ENCODE data around the gene OR10T2.

Gene OR10T2

DNA sequence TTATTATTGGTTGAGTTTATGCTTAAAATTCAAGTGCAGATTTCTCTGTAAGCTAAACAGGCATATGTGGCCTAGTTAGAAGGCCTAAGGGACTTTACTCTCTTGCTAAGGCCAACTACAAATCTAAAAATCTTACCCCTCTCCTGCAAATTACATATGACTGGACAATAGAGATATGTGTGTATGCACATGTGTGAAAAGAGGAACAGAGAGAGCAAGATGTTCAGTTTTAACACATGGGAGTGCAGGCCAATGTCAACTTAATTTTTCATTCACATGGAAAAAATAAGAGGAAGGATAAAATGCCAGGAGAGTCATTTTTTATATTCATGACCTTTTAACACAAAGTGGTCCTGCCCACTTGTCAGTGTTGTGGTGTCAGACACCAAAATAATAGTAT, 18.3 kb upstream of the OR10T2 start:
- TF ChIP-seq, protein P1, sequence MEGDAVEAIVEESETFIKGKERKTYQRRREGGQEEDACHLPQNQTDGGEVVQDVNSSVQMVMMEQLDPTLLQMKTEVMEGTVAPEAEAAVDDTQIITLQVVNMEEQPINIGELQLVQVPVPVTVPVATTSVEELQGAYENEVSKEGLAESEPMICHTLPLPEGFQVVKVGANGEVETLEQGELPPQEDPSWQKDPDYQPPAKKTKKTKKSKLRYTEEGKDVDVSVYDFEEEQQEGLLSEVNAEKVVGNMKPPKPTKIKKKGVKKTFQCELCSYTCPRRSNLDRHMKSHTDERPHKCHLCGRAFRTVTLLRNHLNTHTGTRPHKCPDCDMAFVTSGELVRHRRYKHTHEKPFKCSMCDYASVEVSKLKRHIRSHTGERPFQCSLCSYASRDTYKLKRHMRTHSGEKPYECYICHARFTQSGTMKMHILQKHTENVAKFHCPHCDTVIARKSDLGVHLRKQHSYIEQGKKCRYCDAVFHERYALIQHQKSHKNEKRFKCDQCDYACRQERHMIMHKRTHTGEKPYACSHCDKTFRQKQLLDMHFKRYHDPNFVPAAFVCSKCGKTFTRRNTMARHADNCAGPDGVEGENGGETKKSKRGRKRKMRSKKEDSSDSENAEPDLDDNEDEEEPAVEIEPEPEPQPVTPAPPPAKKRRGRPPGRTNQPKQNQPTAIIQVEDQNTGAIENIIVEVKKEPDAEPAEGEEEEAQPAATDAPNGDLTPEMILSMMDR (IDR thresholded peaks at IDR 0.05; ENCODE audit: low read depth, low read length): no peak
- no peak for DNase-seq (ENCODE audit: low read depth in 2 of 2)
- no peak overlapping the region for H3K4me3 ChIP-seq (replicated peaks in 1 of 2; ENCODE audit: low read depth in 2 of 2, low read length in 2 of 2)

DNA sequence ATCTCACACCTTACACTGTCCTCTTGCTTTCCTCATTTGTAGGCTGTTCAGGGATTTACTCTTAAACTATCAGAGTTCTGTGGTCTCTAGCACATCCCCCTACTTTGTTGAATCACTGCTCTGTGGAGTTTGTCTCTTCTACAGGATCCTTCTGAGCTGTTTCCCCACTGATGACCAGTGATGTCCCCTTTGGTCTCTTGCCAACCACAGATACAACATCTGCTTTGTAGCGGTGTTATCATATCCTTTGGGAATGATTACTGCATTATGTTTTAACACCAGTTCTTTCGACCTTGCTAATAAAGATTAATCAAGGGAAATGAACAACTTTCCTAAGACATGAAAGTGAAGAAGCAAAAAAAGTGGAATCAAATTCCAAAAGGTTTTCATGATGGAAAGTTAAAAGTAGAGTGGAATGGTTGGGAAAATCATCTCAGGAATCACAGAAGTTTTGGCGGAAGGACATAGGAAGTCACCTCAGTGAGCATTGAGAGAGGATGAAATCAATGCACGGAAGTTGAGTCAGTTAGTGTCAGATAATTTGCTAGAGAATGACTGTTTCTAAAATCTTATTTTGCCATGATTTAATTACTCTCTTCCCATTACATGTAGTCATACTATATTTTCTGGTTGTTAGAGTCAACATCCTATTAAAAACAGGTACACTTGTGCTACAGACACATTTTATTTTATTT, 15.5 kb upstream of the OR10T2 start:
- TF ChIP-seq, protein P1 (IDR thresholded peaks at IDR 0.05; ENCODE audit: low read depth, low read length): no peak
- no peak for DNase-seq (ENCODE audit: low read depth in 2 of 2)

DNA sequence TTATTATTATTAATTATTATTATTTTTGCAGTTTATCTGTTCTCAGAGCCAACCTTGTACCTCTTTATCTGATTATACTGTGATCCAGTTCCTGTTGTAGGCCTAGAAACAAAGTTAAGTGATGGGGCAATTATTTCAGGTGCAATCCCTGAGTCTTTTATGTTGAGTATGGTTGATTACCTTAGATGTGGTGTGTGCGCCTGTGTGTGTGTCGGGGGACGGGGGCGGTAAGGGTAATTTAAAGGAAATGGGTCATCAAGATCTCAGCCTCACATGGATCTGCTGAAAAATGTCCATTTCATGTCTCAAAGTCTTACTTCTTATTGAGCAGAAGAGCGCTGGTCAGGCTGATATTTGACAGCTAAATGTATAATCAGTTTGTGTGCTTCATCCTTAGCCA, 7.8 kb upstream of the OR10T2 start:
- no peak overlapping the region for H3K4me3 ChIP-seq (replicated peaks in 1 of 2; ENCODE audit: low read depth in 2 of 2, low read length in 2 of 2)
- TF ChIP-seq, protein P1 (IDR thresholded peaks at IDR 0.05; ENCODE audit: low read depth, low read length): no peak
- no peak for DNase-seq (ENCODE audit: low read depth in 2 of 2)

More for the DNA sequence above, 15.5 kb upstream of the OR10T2 start:
- no peak overlapping the region for H3K4me3 ChIP-seq (replicated peaks in 1 of 2; ENCODE audit: low read depth in 2 of 2, low read length in 2 of 2)

DNA sequence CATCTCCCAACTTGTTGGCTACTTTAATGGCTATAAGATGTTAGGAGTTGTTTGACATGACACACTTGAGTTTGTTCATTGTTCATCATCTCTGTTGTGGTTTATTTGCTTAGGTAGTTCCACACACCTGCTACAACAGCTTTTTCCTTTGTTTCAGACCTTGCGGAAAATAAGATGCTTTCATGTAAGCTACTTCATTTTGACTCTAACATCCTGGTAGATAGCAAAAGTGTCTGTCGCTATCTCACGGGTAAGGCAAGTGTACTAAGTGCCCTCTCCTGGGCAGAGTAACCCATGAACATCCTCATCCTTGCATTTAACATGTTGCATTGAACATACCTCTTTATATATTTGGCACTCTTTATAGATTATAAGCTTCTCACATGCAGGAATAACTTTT, 1.6 kb upstream of the OR10T2 start:
- no peak for DNase-seq (ENCODE audit: low read depth in 2 of 2)
- TF ChIP-seq, protein P1 (IDR thresholded peaks at IDR 0.05; ENCODE audit: low read depth, low read length): no peak
- no peak overlapping the region for H3K4me3 ChIP-seq (replicated peaks in 1 of 2; ENCODE audit: low read depth in 2 of 2, low read length in 2 of 2)

GRCh38 chr1:158396646-158397045, 2.6 kb downstream of the OR10T2 start:
- no peak for DNase-seq (ENCODE audit: low read depth in 2 of 2)
- TF ChIP-seq, protein P1 (IDR thresholded peaks at IDR 0.05; ENCODE audit: low read depth, low read length): no peak

DNA sequence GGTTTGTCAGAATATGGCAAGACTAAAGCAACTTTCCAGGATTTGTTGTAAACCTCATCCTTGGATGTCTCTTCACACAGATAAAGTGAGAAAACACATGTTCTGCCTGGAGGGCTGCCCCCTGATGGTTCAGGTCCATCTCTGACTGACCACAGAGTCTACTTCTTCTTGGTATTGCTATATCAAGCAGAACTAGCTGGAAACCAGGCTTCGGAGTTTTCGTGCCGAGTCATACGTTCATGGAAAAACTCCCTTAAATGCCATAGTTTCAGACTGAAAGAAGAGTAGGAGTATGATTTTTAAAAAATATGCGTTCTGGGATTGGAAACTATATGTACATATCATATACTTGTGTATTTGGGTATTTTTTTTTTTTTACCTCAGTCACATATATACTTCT, 5.8 kb downstream of the OR10T2 start:
- no peak overlapping the region for H3K4me3 ChIP-seq (replicated peaks in 1 of 2; ENCODE audit: low read depth in 2 of 2, low read length in 2 of 2)
- DNase-seq (ENCODE audit: low read depth in 2 of 2): no peak
- TF ChIP-seq, protein P1 (IDR thresholded peaks at IDR 0.05; ENCODE audit: low read depth, low read length): no peak

More at GRCh38 chr1:158396646-158397045, 2.6 kb downstream of the OR10T2 start:
- H3K4me3 ChIP-seq (replicated peaks in 1 of 2; ENCODE audit: low read depth in 2 of 2, low read length in 2 of 2): no peak overlapping the region

DNA sequence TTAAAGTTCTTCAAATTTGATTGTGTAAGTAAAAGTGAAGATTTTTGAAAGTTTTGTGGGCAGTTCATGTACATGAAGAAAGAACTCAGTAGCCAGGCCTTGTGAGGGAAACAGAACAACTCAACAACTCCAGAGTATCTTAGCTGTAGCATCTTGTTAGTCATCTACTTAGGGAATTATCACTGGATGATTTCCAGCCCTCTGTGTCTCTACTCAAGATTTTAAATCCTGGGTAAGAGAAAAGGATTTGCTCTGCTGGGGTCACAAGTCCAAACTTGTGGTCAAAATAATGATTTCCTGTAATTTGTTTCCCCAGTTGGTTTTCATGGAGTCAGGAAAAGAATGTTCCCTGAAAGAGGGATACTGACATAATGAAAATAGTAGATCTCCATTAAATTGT, 8.2 kb downstream of the OR10T2 start:
- TF ChIP-seq, protein P1 (IDR thresholded peaks at IDR 0.05; ENCODE audit: low read depth, low read length): no peak
- H3K4me3 ChIP-seq (replicated peaks in 1 of 2; ENCODE audit: low read depth in 2 of 2, low read length in 2 of 2): no peak overlapping the region
- DNase-seq (ENCODE audit: low read depth in 2 of 2): no peak
